SH-SY5Y (cell line): Measurements from ENCODE around the gene RAB5B.

Experiments used
- GATA2 ChIP-seq: IDR thresholded peaks from 2 replicates; pipeline ENCODE4 v1.6.1; 2011; ENCODE audit warnings: mild to moderate bottlenecking, low read depth, low read length
- GATA3 ChIP-seq: IDR thresholded peaks from 2 replicates; pipeline ENCODE4 v1.6.1; 2011; ENCODE audit warnings: low read depth, mild to moderate bottlenecking, low read length, moderate library complexity

Gene RAB5B, protein sequence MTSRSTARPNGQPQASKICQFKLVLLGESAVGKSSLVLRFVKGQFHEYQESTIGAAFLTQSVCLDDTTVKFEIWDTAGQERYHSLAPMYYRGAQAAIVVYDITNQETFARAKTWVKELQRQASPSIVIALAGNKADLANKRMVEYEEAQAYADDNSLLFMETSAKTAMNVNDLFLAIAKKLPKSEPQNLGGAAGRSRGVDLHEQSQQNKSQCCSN

DNA sequence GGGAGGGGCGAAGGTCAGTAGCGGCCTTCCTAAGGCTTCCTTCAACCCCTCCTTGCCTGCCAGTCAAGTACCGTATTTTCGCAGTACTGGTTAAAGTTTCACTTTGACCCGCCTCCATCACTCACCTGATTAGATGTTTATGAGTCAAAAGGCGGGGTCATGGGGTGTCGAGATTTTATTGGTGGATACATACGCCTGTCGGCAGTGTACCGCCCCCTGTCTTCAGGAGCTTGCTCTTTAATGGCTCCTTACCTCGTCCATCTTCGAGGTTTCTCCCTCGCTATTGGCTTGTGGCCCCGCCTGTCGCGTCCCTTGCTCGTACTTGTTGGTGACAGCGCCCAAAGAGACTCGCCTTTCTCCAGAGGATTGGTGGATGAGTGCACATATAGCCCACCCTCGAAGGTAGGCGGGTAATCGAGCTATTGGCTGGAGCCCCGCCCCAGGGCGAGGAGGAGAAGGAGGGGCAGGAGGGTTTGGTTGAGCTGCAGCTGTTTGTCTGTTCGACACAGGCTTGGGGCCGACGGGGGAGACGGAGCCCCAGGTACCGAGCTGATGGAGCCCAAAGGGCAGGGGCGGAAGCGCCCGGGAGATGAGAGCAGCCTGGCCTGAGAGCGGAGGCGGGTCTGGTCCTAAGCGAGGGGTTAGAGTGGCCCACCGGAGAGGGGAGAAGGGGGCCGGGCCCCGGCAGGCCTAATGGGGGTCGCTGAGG, at the start of gene RAB5B:
Gene RAB5B, plus strand, starts transcription at position 480 of the 709 bp plus-strand sequence. CDS start 12,883 bp downstream, outside the sequence.
- no peak for TF ChIP-seq GATA3
- no peak for TF ChIP-seq GATA2

DNA sequence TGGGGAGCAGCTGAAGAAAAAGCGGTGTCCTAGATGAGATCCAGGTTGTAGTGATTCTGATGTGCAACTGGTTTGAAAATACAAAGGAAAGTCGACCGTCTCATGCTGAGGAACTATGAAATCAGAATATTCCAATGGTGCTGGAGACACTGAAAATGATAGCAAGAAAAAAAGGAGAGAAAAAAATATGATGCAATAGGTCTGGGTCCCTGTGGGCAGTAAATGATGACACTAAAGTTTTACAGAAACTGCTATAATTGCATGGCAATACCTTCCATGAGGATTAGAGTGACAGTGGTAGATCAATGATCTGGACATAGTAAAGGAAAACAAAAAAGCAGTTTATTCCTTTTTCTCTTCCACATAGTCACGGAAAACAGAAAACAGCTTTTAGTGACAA, 48.5 kb upstream of the RAB5B start:
- TF ChIP-seq GATA2 (no peak), GATA3 (no peak)

DNA sequence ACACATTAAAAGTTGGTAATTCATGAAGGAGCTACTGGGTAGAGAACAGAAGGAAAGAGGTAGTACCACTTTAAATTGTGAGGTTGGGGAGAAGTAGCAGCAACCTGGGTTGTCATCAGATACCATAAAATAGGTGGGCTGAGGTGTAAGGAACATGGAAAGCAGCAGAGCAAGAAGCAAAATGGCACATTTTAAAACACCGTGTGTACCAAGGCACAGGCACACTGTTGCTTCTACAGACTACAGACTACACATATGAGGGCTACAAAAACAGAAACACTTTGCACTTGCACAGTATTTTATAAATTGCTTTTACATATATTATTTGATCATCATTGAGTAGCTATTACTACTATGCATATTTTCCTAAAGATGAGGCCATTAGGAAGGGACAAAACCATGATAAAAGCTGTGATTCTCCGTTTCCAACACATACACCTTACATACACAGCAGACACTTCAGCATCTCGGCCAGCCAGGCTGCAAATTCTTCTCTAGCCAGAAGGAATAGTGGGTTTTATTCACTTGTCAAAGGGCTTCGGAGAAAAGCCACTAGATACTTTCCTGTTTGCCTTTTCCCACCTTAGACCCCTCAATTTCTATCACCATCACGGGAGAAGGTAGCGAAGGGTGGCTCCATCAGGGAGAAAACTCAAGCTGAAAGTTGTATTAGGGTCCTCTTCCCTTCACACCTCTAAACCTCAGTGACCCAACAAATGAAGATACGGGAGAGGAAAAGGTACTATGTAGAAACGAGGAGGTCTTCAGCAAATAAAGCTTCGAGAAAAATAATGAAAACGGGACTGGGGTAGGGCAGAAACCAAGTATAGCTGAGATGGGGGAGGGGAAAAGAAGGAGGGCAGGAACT, 47.8 kb upstream of the RAB5B start:
- TF ChIP-seq GATA3 (no peak), GATA2 (no peak)

DNA sequence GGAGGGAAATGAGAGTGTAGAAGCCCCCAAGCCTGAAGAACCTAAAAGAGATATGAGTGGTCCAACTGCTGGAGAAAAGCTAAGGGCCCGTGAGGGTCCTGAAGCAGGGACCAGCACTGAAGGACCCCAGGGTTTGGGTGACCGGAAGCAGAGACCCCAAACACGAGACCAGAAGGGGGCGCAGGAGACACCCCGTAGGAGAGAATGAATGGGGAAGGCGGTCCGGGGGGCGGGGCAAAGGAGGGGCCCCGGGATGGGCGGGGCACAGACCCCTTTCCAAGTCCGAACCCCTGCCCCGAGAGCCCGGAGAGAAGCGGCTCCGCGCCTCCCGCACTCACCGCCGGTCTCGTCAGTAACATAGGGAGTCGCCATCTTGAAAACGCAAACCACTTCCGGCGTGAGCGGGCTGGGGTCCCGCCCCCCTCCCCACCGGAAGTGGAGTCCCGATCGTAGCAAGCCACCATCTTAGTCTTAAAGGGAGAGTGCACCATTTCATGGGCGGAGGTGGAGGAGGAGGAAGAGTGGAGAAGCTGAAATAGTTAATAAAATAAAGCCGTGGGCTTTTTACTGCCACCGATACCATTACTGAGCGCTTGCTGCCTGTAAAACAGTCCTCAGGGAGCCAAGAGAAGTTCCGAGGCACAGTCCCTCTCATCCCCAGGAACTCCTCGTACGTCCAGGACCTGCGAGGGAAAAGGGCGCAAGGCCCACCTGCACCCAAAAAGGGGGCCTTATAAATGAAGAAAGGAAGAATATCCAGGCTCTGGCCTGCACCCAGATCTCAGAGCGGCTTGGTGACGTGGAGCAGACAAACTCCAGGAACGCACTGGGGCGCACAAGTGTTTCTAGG, 46.9 kb upstream of the RAB5B start:
- TF ChIP-seq GATA2 (no peak), GATA3 (no peak)

DNA sequence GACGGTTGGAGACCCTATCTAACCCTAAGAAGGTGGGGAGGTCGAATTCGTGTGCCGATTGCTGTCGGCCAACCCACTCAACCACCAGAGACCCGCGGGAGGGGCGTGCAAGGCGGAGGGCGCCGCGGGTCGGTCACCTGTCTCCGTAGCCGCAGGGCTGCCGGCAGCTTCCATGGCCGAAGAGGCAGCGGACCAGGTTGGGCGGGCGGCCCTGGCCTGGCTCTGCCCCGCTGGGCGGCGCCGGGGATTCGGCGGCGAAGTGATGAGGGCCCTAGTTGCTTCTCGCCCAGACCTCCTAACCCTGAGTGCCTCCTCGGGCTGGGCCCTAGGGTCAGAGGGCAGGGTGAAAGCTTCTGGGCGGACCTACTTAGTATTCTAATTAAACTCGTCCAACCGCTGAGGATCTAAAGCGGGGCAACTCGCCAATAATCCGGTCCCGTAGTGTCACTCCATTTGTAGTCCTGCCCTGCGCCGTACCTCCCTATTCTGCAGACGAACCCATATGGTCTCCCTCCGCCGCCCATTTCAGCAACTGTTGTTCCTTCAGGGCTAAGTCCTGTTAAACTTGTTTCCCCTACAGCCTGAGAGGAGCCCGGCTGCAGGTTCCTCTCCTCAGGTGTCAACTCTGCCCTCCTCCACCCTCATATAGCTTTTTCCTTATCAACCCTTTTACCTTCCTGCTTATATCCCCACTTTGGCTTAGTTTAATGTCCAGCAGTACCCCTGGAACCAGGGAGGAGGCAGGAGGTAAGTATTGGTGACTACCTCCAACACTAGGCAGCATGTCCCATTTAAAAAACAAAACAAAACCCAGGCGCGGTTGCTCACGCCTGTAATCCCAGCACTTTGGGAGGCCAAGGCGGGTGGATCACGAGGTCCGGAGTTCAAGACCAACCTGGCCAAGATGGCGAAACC, 46.0 kb upstream of the RAB5B start, which contains the start of gene PYM1:
Gene PYM1, minus strand, starts transcription at position 307 of the 915 bp plus-strand sequence. Its CDS starts 133 bp downstream, at position 174.
- no peak for TF ChIP-seq GATA2
- TF ChIP-seq GATA3: no peak

DNA sequence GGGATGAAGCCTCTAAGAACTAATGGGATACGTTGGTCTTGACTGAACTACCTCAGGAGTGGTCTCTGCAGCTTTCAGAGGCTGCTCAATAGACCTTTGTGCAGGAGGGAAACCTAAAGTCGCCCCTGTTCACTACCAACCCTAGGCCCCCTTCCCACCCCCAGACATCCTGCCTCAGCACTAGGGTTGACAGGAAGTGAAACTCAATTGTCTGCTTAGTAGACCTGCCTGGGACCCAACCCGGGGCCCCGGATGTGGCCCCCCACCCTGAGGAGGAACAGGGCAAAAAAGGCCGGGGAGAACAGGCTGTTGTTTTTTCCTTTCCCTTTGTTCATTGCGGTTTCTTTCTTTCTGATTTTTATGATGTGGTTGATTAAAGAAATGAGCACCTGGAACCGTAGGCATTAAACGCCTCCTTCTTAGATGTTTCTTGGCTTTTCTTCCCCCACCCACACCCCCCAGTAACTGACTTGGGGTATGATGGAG, 44.5 kb upstream of the RAB5B start:
- TF ChIP-seq GATA2: no peak
- TF ChIP-seq GATA3: no peak

DNA sequence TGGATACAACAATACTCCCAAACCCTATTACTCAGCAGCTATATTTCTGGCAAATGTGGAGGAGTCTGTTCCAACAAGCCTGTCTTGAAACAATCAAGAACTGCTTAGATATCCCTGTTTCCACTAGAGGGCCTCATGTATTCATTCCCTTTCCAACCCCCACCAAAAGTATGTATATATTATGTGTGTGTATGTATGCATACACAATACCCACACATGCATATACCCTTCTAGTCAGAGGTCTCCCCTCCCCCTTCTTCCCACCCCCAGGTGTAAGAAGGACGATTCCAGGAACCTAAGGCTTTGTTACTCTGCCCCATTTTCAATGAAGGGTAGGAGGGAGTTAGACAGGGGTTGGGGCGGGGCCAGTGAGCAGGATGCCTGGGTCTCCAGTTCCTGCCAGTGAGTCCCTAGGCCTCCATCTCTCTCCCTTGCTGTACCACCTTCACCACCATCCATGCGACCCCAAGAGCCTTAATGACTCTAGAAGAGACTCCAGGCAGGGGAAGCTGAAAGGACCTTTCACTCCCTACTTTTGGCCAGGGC, 43.0 kb upstream of the RAB5B start, which contains the start of gene DGKA:
Gene DGKA, plus strand, starts transcription at position 392 of the 546 bp plus-strand sequence. CDS start 5,342 bp downstream, outside the sequence.
- TF ChIP-seq GATA2: no peak
- TF ChIP-seq GATA3: no peak

DNA sequence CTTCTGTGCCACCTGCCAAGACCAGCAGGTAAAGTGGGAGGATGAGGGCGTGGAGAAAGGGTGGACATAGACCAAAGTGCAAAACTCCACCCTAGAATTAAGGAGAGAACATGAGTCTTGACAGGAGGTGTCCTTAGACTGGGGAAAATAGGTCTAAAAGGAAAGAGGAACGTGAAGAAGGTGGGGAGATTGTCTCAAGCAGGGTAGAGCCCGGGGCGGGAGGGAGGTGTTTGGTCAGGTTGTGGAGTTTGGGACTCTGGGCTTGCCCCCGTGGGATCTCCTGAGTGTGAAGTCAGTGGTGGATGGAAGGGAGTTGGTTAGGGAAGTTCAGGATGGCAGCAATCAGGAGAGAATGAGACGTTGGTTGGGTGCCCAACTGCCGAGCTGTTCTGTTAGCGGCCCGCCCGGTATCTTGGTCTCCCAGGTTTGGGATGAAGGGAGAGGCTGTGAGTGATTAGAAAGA, 42.5 kb upstream of the RAB5B start:
- TF ChIP-seq GATA3 (no peak), GATA2 (no peak)

DNA sequence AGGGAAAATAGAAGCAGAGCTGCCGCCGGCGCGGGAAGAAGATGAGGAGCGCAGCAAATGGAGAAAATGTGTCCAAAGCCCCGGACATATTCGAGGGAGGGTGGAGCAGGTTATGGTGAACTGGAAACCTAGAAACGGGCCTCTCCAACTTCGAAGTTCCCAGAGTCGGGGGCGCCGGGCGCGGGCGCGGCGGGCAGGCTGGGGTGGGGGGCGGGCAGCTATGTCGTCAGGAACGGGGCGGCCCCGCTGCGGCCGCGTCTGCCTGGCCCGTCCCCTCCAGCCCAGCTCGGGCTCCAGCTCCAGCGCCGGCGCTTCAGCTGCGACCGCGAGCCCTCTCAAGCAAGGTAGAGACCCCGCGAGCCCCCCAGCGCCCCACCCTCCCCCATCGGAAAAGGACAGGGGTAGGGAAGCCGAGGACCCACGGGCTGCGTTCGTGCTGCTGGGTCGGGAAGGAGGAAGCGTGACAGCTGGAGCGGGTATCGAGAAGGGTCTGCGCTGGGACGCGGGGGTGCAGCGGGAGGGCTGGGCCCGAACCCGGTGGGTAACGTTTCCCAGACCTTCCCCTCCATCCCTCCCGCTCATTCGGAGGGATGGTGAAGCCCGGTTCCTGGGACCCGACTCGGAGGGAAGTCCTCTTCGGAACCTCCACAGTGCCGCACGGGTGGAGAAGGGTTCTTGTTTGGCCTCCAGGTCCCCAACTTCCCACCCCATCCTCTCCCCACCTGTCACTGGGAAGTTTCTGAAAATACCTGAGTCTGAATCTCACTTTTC, 41.9 kb upstream of the RAB5B start:
- TF ChIP-seq GATA3 (no peak), GATA2 (no peak)

DNA sequence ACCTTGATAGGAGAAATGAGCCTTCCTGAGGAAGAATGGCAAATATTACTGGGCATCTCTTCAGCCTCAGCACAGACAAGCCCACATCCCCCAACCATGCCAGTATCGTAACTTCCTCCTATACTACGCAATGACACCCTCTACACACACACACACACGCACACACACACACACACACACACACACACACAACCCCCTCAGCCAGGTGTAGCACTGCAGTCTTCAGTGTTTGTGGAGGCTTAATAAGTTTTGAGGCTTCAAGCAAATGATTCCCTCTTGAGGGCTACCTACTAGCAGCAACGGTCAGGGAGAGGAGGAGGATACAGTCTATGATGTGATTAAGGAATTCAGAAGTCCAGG, 41.3 kb upstream of the RAB5B start:
- TF ChIP-seq GATA3 (no peak), GATA2 (no peak)

DNA sequence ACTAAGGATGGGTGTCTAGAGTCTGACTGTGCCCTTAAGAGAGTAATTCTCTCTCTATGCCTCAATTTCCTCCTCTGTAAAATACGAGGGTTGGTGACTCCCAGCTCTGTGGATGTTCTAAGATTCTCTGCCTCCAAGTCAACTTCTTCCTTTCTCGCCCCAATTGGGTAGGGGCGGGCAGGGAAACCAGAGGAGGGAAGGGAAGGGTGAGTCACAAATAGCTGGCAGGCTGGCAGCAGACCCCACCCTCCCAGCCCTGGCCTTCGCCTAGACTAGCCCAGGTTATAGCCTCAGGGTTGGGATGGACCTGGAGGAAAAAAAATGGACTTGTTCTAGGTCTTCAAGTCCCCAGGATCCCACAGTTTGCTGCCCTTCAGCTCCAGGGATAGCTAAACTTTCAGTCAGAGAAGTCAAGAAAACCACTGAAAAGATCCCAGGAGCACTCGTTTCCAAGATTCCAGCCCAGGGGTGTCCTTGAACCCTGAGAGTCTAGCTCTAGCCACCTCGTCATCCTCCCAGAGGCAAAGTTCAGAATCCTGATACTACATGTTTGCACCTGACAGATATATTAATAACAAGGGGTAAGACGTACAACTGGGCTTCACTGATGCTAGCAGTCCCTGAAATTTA, 40.6 kb upstream of the RAB5B start:
- TF ChIP-seq GATA2: no peak
- no peak for TF ChIP-seq GATA3
